Stimulated activated CD8-positive, alpha-beta memory T cell treated with anti-CD3 and anti-CD28 coated beads, Interleukin-7, amount 100 ng/mL, for 48 hours (primary cell): ENCODE measurements around the gene GART.
"Not testable (repeated sequence)": the region's sequence is repeated elsewhere in the genome, so short reads cannot be mapped to it uniquely, and the experiment has no call there.

ENCODE experiments used
- DNase-seq, 2 donors: peaks; one replicate each; pipeline ENCODE4 v3.0.0-alpha.2; 2020; ENCODE audit warnings: low read depth in 1 of 2; ENCODE audit errors: extremely low read depth in 1 of 2

GART gene

GRCh38 chr21:33478182-33478581, 63.7 kb downstream of the GART start:
- DNase-seq: no peak

- no peak for DNase-seq
These were observed 64.9 kb downstream of the GART start for GRCh38 chr21:33477066-33477465.

GRCh38 chr21:33473344-33473743, 68.6 kb downstream of the GART start:
- DNase-seq: no peak

- DNase-seq: no peak
These were observed 71.2 kb downstream of the GART start for GRCh38 chr21:33470701-33471100.

- DNase-seq: not testable (repeated sequence)
These were observed 72.7 kb downstream of the GART start for GRCh38 chr21:33469183-33469582.

- DNase-seq: no peak
These were observed 80.2 kb downstream of the GART start for GRCh38 chr21:33461538-33462250.

- DNase-seq: no peak
These were observed 83.1 kb downstream of the GART start for GRCh38 chr21:33458861-33459260.

GRCh38 chr21:33455686-33456446, 86.1 kb downstream of the GART start:
- no peak for DNase-seq
